SK-N-SH (cell line): ENCODE data around the gene KIF25.

ENCODE experiments used
- CTCF ChIP-seq: fragments of 200-600 bp; sonication (generic); IDR thresholded peaks from 2 replicates; pipeline ENCODE4 v1.6.1; 2017; ENCODE audit warnings: antibody characterized with exemption, mild to moderate bottlenecking, moderate library complexity
- SIN3A ChIP-seq: IDR thresholded peaks from 2 replicates; pipeline ENCODE4 v1.6.1; 2012; ENCODE audit warnings: low read depth, mild to moderate bottlenecking, low read length, moderate library complexity, borderline replicate concordance
- TAF1 ChIP-seq: IDR thresholded peaks from 2 replicates; pipeline ENCODE4 v1.6.1; 2012; ENCODE audit warnings: low read depth, mild to moderate bottlenecking, low read length, moderate library complexity, borderline replicate concordance
- TEAD4 ChIP-seq: IDR thresholded peaks from 2 replicates; pipeline ENCODE4 v1.4.0; 2012; ENCODE audit warnings: mild to moderate bottlenecking, borderline replicate concordance; ENCODE audit not compliant: insufficient read depth
- TF ChIP-seq, protein P1 (sequence below): IDR thresholded peaks from 2 replicates; pipeline ENCODE4 v1.6.1; 2012; ENCODE audit warnings: mild to moderate bottlenecking, low read depth, low read length, moderate library complexity

- TF ChIP-seq TEAD4 (no peak), CTCF (no peak), SIN3A (no peak), TAF1 (no peak)
- TF ChIP-seq, protein P1, sequence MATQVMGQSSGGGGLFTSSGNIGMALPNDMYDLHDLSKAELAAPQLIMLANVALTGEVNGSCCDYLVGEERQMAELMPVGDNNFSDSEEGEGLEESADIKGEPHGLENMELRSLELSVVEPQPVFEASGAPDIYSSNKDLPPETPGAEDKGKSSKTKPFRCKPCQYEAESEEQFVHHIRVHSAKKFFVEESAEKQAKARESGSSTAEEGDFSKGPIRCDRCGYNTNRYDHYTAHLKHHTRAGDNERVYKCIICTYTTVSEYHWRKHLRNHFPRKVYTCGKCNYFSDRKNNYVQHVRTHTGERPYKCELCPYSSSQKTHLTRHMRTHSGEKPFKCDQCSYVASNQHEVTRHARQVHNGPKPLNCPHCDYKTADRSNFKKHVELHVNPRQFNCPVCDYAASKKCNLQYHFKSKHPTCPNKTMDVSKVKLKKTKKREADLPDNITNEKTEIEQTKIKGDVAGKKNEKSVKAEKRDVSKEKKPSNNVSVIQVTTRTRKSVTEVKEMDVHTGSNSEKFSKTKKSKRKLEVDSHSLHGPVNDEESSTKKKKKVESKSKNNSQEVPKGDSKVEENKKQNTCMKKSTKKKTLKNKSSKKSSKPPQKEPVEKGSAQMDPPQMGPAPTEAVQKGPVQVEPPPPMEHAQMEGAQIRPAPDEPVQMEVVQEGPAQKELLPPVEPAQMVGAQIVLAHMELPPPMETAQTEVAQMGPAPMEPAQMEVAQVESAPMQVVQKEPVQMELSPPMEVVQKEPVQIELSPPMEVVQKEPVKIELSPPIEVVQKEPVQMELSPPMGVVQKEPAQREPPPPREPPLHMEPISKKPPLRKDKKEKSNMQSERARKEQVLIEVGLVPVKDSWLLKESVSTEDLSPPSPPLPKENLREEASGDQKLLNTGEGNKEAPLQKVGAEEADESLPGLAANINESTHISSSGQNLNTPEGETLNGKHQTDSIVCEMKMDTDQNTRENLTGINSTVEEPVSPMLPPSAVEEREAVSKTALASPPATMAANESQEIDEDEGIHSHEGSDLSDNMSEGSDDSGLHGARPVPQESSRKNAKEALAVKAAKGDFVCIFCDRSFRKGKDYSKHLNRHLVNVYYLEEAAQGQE: no peak
Measured at GRCh38 chr6:168033791-168034190, 36.3 kb downstream of the KIF25 start.
